GM23338 (cell line): Measurements from ENCODE around the gene FMN2. TPM values are rescaled to one million over a fixed set of nuclear protein-coding genes. Genes with fewer than 3 reads are reported as not detected.

Experiments
- ATAC-seq: fragments of 200-7000 bp; cut with Tn5 transposase; 3 replicates; pipeline ENCODE4 v1.9.1; 2020
- DNase-seq: peaks from one replicate; pipeline ENCODE4 v3.0.0-alpha.2; 2015; ENCODE audit warnings: low spot score
- H2AFZ ChIP-seq: fragments of 200-600 bp; sonication (generic); 2 replicates; pipeline ENCODE4 v1.8.0; 2016; ENCODE audit warnings: antibody characterized with exemption, mild to moderate bottlenecking, moderate library complexity
- H3F3A ChIP-seq: fragments of 200-600 bp; sonication (generic); replicated peaks from 2 replicates; pipeline ENCODE4 v1.8.0; 2017; ENCODE audit warnings: antibody characterized with exemption, mixed run types, low read depth
- H3K27ac ChIP-seq: fragments of 200-600 bp; sonication (generic); 2 replicates; pipeline ENCODE4 v1.6.1; 2016; ENCODE audit warnings: low read depth
- H3K27me3 ChIP-seq: fragments of 200-600 bp; sonication (generic); 2 replicates; pipeline ENCODE4 v1.8.0; 2016; ENCODE audit warnings: mild to moderate bottlenecking, mixed run types, moderate library complexity; ENCODE audit not compliant: insufficient read depth
- H3K36me3 ChIP-seq: fragments of 200-600 bp; sonication (generic); 2 replicates; pipeline ENCODE4 v1.8.0; 2016; ENCODE audit warnings: mild to moderate bottlenecking; ENCODE audit not compliant: insufficient read depth
- H3K4me1 ChIP-seq: fragments of 200-600 bp; sonication (generic); 2 replicates; pipeline ENCODE4 v1.8.0; 2016; ENCODE audit warnings: mild to moderate bottlenecking, moderate library complexity; ENCODE audit not compliant: insufficient read depth
- H3K4me2 ChIP-seq: fragments of 200-600 bp; sonication (generic); 2 replicates; pipeline ENCODE4 v1.7.1; 2017; ENCODE audit warnings: mixed run types
- H3K4me3 ChIP-seq: fragments of 200-600 bp; sonication (generic); 2 replicates; pipeline ENCODE4 v1.6.1; 2016; ENCODE audit warnings: mixed run types
- H3K79me2 ChIP-seq: fragments of 200-600 bp; sonication (generic); replicated peaks from 2 replicates; pipeline ENCODE4 v1.8.0; 2017; ENCODE audit warnings: mild to moderate bottlenecking; ENCODE audit not compliant: insufficient read depth
- H3K9me2 ChIP-seq: fragments of 200-600 bp; sonication (generic); 2 replicates; pipeline ENCODE4 v1.8.0; 2017; ENCODE audit not compliant: insufficient read depth
- H4K20me1 ChIP-seq: fragments of 200-600 bp; sonication (generic); replicated peaks from 2 replicates; pipeline ENCODE4 v1.8.0; 2017; ENCODE audit warnings: mild to moderate bottlenecking; ENCODE audit not compliant: insufficient read depth
- H3K27ac Mint-ChIP-seq: 2 replicates; pipeline ENCODE4 v1.8.0; 2020; ENCODE audit warnings: inconsistent platforms, mild to moderate bottlenecking, moderate library complexity, mixed read lengths
- H3K27me3 Mint-ChIP-seq: 3 replicates; pipeline ENCODE4 v1.8.0; 2022; ENCODE audit warnings: low read depth, mild to moderate bottlenecking, moderate library complexity, mixed read lengths, inconsistent platforms; ENCODE audit not compliant: insufficient read depth, poor library complexity
- H3K36me3 Mint-ChIP-seq: 3 replicates; pipeline ENCODE4 v1.8.0; 2021; ENCODE audit warnings: low read depth, mild to moderate bottlenecking, inconsistent platforms, moderate library complexity, mixed read lengths
- H3K4me1 Mint-ChIP-seq: 3 replicates; pipeline ENCODE4 v1.8.0; 2020; ENCODE audit warnings: mild to moderate bottlenecking, inconsistent platforms, mixed read lengths
- H3K4me3 Mint-ChIP-seq: 3 replicates; pipeline ENCODE4 v1.8.0; 2021; ENCODE audit warnings: moderate library complexity, mild to moderate bottlenecking, inconsistent platforms, mixed read lengths
- H3K9me3 Mint-ChIP-seq: 3 replicates; pipeline ENCODE4 v1.8.0; 2020; ENCODE audit warnings: moderate library complexity, mild to moderate bottlenecking, inconsistent platforms, mixed read lengths
- CREB1 ChIP-seq: fragments of 250-450 bp; sonication (Bioruptor Pico); IDR thresholded peaks from 2 replicates; pipeline ENCODE4 v1.5.0; 2020; ENCODE audit warnings: low read depth, mild to moderate bottlenecking, moderate library complexity
- EZH2 ChIP-seq: fragments of 200-600 bp; sonication (generic); IDR thresholded peaks from one replicate; pipeline ENCODE4 v1.8.0; 2017; ENCODE audit warnings: antibody characterized with exemption, mild to moderate bottlenecking, low read depth; ENCODE audit not compliant: unreplicated experiment
- EZH2phosphoT487 ChIP-seq: fragments of 200-600 bp; sonication (generic); IDR thresholded peaks from one replicate; pipeline ENCODE4 v1.8.1; 2018; ENCODE audit warnings: antibody characterized with exemption; ENCODE audit not compliant: unreplicated experiment
- STAT1 ChIP-seq: IDR thresholded peaks from one replicate; pipeline ENCODE4 v1.6.1; 2016; ENCODE audit warnings: antibody characterized with exemption; ENCODE audit not compliant: unreplicated experiment
- ZNF114 ChIP-seq: fragments of 250-450 bp; sonication (Bioruptor Pico); IDR thresholded peaks from 2 replicates; pipeline ENCODE4 v1.5.0; 2020; ENCODE audit warnings: mild to moderate bottlenecking, moderate library complexity
- polyA plus RNA-seq: library from polyadenylated mRNA; unstranded; fragments of >200 nt; fragmentation: Nextera tagmentation; extraction: Ambion mirVana; gene quantifications from 2 replicates; pipeline ENCODE4 v1.2.1, GENCODE V29; 2016
- total RNA-seq: library from RNA; depleted of rRNA; stranded (reverse); fragments of >200 nt; shearing (Covaris generic); gene quantifications from 2 replicates; pipeline ENCODE4 v1.2.3, GENCODE V29; 2014
- TF ChIP-seq, protein P1 (sequence below): IDR thresholded peaks from one replicate; pipeline ENCODE4 v1.6.1; 2018; ENCODE audit warnings: antibody characterized with exemption; ENCODE audit not compliant: unreplicated experiment
- TF ChIP-seq, protein P2 (sequence below), 2 experiments: fragments of 200-600 bp in 1 of 2; sonication (generic) in 1 of 2; conservative IDR thresholded peaks; 2 replicates each; pipeline versions ENCODE4 v1.5.1 to v1.6.1; 2016 to 2017; ENCODE audit warnings: antibody characterized with exemption in 2 of 2, low read depth in 2 of 2, mild to moderate bottlenecking in 2 of 2, moderate library complexity in 1 of 2
- TF ChIP-seq, protein P3 (sequence below): IDR thresholded peaks from 2 replicates; pipeline ENCODE4 v1.6.1; 2016; ENCODE audit warnings: antibody characterized with exemption
- TF ChIP-seq, protein P4 (sequence below): fragments of 250-450 bp; sonication (Bioruptor Pico); IDR thresholded peaks from 2 replicates; pipeline ENCODE4 v1.5.0; 2020; ENCODE audit warnings: mild to moderate bottlenecking, moderate library complexity

Gene FMN2
- total and polyA plus RNA-seq, 2 experiments from 2014 or later, result 1.5 to 2.5 TPM

DNA sequence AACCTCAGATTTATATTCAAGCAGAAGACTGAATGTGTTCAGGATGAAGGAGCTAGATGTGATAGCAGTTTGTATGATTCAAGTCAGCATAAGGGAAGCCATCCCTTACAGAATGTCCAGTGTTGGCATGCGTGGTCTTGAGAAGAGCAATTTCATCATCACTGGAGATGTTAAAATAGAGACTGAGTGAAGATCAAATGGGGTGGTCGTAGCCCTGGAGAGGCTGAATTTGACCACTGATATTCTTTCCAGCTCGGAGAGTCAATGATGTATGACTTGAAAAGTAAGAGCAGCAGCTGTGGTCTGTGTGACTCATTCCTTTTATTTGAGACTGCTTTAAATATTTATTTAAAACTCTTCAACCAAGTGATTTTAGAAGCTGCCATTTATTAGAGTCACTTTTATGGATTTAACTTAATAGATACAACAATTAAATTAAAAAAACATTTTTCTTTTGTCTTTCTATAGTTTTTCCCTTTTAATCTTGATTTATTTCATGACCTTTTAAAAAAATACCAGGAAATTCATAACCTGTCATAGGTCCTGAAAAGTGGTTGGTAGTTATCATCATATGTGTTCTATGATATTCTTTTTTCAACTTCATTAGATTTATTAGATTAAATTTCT is 15.5 kb downstream of the FMN2 start:
- Histone ChIP-seq H3K27me3 (no peaks in the 10 kb centered on the region), H3K36me3 (no peaks in the 10 kb centered on the region), H3K4me2 (no peak overlapping the region), H3K4me1 (no peaks in the 10 kb centered on the region), H3K79me2 (no peaks in the 10 kb centered on the region), H3F3A (no peaks in the 10 kb centered on the region), H3K4me3 (no peak overlapping the region), H3K9me2 (no peaks in the 10 kb centered on the region), H4K20me1 (no peaks in the 10 kb centered on the region), H3K27ac (no peak overlapping the region), H2AFZ (no peak overlapping the region)
- DNase-seq, result no peak
- no peak for ATAC-seq
- TF ChIP-seq STAT1 (no peak), EZH2phosphoT487 (no peak), EZH2 (no peak), CREB1 (CRISPR knock-in tag) (no peak), ZNF114 (CRISPR knock-in tag) (no peak)
- TF ChIP-seq, protein P1, sequence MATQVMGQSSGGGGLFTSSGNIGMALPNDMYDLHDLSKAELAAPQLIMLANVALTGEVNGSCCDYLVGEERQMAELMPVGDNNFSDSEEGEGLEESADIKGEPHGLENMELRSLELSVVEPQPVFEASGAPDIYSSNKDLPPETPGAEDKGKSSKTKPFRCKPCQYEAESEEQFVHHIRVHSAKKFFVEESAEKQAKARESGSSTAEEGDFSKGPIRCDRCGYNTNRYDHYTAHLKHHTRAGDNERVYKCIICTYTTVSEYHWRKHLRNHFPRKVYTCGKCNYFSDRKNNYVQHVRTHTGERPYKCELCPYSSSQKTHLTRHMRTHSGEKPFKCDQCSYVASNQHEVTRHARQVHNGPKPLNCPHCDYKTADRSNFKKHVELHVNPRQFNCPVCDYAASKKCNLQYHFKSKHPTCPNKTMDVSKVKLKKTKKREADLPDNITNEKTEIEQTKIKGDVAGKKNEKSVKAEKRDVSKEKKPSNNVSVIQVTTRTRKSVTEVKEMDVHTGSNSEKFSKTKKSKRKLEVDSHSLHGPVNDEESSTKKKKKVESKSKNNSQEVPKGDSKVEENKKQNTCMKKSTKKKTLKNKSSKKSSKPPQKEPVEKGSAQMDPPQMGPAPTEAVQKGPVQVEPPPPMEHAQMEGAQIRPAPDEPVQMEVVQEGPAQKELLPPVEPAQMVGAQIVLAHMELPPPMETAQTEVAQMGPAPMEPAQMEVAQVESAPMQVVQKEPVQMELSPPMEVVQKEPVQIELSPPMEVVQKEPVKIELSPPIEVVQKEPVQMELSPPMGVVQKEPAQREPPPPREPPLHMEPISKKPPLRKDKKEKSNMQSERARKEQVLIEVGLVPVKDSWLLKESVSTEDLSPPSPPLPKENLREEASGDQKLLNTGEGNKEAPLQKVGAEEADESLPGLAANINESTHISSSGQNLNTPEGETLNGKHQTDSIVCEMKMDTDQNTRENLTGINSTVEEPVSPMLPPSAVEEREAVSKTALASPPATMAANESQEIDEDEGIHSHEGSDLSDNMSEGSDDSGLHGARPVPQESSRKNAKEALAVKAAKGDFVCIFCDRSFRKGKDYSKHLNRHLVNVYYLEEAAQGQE, result no peak
- TF ChIP-seq, protein P2, sequence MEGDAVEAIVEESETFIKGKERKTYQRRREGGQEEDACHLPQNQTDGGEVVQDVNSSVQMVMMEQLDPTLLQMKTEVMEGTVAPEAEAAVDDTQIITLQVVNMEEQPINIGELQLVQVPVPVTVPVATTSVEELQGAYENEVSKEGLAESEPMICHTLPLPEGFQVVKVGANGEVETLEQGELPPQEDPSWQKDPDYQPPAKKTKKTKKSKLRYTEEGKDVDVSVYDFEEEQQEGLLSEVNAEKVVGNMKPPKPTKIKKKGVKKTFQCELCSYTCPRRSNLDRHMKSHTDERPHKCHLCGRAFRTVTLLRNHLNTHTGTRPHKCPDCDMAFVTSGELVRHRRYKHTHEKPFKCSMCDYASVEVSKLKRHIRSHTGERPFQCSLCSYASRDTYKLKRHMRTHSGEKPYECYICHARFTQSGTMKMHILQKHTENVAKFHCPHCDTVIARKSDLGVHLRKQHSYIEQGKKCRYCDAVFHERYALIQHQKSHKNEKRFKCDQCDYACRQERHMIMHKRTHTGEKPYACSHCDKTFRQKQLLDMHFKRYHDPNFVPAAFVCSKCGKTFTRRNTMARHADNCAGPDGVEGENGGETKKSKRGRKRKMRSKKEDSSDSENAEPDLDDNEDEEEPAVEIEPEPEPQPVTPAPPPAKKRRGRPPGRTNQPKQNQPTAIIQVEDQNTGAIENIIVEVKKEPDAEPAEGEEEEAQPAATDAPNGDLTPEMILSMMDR (conservative IDR thresholded peaks at IDR 0.05; ENCODE audit: low read depth in 2 of 2), result no peak
- TF ChIP-seq, protein P3, sequence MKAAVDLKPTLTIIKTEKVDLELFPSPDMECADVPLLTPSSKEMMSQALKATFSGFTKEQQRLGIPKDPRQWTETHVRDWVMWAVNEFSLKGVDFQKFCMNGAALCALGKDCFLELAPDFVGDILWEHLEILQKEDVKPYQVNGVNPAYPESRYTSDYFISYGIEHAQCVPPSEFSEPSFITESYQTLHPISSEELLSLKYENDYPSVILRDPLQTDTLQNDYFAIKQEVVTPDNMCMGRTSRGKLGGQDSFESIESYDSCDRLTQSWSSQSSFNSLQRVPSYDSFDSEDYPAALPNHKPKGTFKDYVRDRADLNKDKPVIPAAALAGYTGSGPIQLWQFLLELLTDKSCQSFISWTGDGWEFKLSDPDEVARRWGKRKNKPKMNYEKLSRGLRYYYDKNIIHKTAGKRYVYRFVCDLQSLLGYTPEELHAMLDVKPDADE, result no peak
- TF ChIP-seq, protein P4, sequence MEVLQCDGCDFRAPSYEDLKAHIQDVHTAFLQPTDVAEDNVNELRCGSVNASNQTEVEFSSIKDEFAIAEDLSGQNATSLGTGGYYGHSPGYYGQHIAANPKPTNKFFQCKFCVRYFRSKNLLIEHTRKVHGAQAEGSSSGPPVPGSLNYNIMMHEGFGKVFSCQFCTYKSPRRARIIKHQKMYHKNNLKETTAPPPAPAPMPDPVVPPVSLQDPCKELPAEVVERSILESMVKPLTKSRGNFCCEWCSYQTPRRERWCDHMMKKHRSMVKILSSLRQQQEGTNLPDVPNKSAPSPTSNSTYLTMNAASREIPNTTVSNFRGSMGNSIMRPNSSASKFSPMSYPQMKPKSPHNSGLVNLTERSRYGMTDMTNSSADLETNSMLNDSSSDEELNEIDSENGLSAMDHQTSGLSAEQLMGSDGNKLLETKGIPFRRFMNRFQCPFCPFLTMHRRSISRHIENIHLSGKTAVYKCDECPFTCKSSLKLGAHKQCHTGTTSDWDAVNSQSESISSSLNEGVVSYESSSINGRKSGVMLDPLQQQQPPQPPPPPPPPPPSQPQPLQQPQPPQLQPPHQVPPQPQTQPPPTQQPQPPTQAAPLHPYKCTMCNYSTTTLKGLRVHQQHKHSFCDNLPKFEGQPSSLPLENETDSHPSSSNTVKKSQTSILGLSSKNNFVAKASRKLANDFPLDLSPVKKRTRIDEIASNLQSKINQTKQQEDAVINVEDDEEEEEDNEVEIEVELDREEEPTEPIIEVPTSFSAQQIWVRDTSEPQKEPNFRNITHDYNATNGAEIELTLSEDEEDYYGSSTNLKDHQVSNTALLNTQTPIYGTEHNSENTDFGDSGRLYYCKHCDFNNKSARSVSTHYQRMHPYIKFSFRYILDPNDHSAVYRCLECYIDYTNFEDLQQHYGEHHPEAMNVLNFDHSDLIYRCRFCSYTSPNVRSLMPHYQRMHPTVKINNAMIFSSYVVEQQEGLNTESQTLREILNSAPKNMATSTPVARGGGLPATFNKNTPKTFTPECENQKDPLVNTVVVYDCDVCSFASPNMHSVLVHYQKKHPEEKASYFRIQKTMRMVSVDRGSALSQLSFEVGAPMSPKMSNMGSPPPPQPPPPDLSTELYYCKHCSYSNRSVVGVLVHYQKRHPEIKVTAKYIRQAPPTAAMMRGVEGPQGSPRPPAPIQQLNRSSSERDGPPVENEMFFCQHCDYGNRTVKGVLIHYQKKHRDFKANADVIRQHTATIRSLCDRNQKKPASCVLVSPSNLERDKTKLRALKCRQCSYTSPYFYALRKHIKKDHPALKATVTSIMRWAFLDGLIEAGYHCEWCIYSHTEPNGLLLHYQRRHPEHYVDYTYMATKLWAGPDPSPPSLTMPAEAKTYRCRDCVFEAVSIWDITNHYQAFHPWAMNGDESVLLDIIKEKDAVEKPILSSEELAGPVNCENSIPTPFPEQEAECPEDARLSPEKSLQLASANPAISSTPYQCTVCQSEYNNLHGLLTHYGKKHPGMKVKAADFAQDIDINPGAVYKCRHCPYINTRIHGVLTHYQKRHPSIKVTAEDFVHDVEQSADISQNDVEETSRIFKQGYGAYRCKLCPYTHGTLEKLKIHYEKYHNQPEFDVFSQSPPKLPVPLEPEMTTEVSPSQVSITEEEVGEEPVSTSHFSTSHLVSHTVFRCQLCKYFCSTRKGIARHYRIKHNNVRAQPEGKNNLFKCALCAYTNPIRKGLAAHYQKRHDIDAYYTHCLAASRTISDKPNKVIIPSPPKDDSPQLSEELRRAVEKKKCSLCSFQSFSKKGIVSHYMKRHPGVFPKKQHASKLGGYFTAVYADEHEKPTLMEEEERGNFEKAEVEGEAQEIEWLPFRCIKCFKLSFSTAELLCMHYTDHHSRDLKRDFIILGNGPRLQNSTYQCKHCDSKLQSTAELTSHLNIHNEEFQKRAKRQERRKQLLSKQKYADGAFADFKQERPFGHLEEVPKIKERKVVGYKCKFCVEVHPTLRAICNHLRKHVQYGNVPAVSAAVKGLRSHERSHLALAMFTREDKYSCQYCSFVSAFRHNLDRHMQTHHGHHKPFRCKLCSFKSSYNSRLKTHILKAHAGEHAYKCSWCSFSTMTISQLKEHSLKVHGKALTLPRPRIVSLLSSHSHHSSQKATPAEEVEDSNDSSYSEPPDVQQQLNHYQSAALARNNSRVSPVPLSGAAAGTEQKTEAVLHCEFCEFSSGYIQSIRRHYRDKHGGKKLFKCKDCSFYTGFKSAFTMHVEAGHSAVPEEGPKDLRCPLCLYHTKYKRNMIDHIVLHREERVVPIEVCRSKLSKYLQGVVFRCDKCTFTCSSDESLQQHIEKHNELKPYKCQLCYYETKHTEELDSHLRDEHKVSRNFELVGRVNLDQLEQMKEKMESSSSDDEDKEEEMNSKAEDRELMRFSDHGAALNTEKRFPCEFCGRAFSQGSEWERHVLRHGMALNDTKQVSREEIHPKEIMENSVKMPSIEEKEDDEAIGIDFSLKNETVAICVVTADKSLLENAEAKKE, result no peak
- Mint-ChIP-seq H3K27ac (no peak overlapping the region), H3K36me3 (no peaks in the 10 kb centered on the region), H3K4me1 (peaks cover 2% of the 10 kb centered on the region; the same call in 1 of the 3 replicates), H3K4me3 (no peak overlapping the region), H3K9me3 (no peaks in the 10 kb centered on the region), H3K27me3 (no peaks in the 10 kb centered on the region)
